HG02840 (cell line): ENCODE data around the gene TRDMT1.

ENCODE experiments used
- ATAC-seq: cut with Tn5 transposase; IDR thresholded peaks from one replicate; pipeline ENCODE4 v1.9.1; 2021; ENCODE audit warnings: mild to moderate bottlenecking, moderate library complexity, moderate number of reproducible peaks; ENCODE audit not compliant: unreplicated experiment, low FRiP score

TRDMT1 gene

GRCh38 chr10:17232276-17232960 is 30.9 kb upstream of the TRDMT1 start:
- no peak for ATAC-seq

DNA sequence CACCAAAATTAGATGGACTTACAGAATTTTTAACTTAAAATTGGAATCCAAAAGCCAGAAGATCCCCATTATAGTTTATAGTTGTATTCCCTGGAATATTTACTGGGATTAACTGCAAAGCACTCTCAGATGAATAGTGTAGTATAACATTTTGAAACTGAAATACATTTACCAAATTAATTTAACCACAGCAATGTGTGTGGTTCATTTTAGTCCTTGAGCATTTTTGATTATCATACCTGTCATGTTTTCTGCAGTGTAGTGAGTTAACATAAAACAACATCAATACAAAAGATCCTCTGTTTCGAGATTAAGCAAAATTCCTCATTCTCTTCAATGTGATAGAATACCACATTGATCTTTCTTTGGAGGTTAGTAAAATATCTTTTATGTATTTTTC is 30.3 kb upstream of the TRDMT1 start:
- ATAC-seq = no peak

DNA sequence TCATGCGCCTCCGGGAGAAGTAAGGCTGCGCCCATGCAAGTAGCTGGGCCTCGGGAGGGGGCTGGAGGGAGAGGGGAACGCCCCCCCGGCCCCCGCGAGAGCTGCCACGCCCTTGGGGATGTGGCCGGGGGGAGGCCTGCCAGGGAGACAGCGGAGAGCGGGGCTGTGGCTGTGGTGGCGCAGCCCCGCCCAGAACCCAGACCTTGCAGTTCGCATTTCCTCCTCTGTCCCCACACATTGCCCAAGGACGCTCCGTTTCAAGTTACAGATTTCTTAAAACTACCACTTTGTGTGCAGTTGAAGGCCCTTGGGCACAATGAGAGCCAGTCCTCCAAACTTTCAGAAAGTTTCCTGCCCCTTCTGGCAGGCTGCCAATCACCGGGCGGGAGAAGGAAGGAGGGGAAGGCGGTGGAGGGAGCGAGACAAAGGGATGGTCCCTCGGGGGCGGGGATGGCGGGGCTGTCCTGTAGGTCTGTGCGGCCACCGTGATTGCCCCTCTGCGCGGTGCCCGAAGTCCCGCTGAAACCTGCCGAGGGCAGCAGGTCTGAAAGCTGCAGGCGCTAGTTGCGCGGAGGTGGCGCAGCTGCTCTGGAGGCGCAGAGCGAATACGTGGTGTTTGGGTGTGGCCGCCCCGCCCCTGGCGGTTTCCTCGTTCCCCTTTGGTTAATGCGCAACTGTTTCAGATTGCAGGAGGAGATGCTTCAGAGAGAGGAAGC is 28.7 kb upstream of the TRDMT1 start:
- peak; percentile 53 for ATAC-seq

DNA sequence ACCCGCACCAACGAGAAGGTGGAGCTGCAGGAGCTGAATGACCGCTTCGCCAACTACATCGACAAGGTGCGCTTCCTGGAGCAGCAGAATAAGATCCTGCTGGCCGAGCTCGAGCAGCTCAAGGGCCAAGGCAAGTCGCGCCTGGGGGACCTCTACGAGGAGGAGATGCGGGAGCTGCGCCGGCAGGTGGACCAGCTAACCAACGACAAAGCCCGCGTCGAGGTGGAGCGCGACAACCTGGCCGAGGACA is 28.2 kb upstream of the TRDMT1 start:
- ATAC-seq = no peak

- ATAC-seq = peak; percentile 12
Measured at GRCh38 chr10:17229016-17229716, 27.7 kb upstream of the TRDMT1 start.

DNA sequence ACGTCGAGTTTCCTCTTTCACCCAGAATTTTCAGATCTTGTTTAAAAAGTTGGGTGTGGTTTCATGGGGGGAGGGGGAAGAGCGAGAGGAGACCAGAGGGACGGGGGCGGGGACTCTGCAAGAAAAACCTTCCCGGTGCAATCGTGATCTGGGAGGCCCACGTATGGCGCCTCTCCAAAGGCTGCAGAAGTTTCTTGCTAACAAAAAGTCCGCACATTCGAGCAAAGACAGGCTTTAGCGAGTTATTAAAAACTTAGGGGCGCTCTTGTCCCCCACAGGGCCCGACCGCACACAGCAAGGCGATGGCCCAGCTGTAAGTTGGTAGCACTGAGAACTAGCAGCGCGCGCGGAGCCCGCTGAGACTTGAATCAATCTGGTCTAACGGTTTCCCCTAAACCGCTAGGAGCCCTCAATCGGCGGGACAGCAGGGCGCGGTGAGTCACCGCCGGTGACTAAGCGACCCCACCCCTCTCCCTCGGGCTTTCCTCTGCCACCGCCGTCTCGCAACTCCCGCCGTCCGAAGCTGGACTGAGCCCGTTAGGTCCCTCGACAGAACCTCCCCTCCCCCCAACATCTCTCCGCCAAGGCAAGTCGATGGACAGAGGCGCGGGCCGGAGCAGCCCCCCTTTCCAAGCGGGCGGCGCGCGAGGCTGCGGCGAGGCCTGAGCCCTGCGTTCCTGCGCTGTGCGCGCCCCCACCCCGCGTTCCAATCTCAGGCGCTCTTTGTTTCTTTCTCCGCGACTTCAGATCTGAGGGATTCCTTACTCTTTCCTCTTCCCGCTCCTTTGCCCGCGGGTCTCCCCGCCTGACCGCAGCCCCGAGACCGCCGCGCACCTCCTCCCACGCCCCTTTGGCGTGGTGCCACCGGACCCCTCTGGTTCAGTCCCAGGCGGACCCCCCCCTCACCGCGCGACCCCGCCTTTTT is 26.9 kb upstream of the TRDMT1 start, which contains the start of gene VIM:
VIM (plus strand) TSS at position 151 of the 925 bp plus-strand sequence. CDS start 1,182 bp downstream, outside the sequence.
- peak; percentile 37 for ATAC-seq

DNA sequence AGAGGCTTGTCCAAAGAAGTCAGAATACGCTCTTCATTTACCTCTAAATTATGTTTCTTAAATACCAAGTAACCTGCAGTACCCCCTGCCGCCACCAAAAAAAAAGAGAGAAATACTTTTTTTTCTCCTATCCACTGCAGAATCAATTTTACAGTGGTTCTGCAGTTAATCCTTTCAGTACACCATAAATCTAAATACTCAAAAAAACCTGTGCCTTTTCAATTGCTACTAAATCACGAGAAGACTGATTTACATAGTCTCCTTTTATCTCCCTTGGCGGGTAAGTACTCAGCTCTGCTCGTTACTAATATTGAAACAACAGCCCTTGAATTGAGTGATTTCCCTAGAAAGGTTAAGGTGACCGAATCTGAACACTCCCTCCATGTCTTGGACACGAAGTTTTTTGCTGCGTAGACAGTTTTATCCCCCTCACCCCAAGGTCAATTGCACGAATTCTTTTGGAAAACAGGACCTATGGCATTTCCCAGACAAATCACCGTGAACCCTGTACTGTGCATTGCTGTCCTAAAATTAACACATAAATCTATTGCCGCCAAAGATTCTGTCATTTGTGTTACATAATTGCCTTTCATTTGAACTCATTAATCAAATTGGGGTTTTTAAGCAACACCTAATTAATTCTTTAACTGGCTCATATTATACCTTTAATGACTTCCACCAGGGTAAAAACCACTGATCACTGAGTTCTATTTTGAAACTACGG is 26.1 kb upstream of the TRDMT1 start:
- ATAC-seq = peak; percentile 29

- no peak for ATAC-seq
Measured at GRCh38 chr10:17226891-17227303, 25.4 kb upstream of the TRDMT1 start.

GRCh38 chr10:17225808-17226207 is 24.3 kb upstream of the TRDMT1 start:
- no peak for ATAC-seq

GRCh38 chr10:17222329-17222728 is 20.9 kb upstream of the TRDMT1 start:
- ATAC-seq = no peak

DNA sequence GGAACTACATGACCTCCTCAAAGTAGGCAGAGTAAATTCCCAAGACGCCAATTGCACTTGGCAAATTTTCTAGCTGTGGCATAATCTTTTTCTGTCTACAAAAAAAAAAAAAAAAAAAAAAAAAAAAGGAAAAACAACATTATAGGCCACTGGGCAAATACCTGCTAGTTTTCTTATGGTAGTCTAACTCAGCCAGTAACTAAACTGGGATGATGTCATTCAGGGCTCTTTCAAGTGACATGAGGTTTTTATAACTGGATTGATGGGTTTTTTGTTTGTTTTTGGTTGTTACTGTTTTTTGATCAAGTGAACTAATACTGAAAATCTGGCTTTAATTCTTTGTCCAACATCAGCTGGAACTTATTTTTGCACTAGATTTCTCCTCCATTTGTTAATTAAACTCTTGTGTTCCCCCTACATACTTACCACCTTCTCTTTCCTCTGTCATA is 19.2 kb upstream of the TRDMT1 start:
- ATAC-seq = no peak

- no peak for ATAC-seq
Measured at GRCh38 chr10:17219024-17219423, 17.6 kb upstream of the TRDMT1 start.

GRCh38 chr10:17217631-17218232 is 16.3 kb upstream of the TRDMT1 start:
- ATAC-seq = no peak

- no peak for ATAC-seq
Measured at GRCh38 chr10:17216901-17217395, 15.5 kb upstream of the TRDMT1 start.

GRCh38 chr10:17216217-17216900 is 14.9 kb upstream of the TRDMT1 start:
- peak; percentile 99 for ATAC-seq

DNA sequence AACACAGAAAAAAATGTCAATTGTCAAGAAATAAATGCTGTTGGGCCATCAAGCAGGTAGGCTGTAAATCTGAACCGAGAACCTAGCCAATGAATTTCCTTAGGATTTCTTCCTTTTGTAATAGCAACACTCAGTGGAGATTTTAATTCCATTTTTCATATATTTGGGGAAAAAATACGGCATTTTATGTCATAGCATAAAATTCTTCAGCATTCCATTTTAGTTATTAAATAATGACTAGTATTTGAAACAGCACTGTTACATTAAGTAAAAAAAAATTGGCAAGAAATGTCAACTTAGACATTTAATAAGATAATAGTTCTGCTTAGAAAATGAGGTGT is 14.3 kb upstream of the TRDMT1 start:
- ATAC-seq = no peak

GRCh38 chr10:17214971-17215781 is 13.7 kb upstream of the TRDMT1 start:
- ATAC-seq = no peak

DNA sequence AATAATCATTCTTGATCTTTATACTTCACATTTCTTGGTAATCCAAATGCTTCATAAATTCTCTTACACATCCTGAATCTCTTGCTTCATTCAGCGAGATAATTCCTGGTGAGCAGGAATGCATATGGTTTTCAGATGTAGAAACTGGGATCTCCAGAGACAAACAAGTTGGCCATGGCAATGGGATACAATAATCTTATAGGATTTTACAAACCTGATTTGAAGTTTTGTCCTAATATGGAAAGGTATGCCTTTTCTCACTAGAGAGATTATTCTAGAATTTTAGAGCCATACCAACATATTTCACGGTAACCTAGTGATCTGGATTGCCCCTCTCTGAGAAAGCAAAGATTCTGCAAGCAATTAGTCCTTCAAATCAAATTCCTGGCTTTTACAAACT is 13.1 kb upstream of the TRDMT1 start:
- no peak for ATAC-seq
